HG03025 (cell line): ENCODE measurements around the gene SLC10A4.

Source experiments
- ATAC-seq: cut with Tn5 transposase; IDR thresholded peaks from one replicate; pipeline ENCODE4 v1.9.1; 2021; ENCODE audit warnings: mild to moderate bottlenecking, moderate library complexity; ENCODE audit not compliant: unreplicated experiment, low FRiP score

Gene SLC10A4

DNA sequence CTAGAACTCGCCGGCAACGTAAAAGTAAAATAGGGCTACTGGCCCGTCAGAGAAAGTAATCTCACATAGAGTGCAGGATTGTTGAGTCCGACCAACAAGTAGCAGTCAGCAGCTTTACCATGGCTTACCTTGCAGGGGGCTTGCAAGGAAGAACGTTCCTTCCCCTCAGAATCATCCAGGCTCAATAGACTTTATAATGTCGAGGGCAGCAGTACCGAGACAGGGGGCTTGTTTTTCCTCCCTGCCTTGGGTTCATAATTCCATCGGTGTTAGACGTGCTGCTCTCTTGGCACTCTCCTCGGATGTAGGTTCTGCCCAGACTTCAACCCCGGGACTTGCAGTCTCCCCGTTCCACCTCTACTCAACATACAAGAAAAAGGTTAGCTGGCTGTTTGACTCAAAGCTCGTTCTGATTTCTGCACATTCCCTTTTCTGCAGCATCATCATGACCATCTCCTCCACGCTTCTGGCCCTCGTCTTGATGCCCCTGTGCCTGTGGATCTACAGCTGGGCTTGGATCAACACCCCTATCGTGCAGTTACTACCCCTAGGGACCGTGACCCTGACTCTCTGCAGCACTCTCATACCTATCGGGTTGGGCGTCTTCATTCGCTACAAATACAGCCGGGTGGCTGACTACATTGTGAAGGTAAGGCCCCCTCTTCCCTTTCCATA is 1.5 kb downstream of the SLC10A4 start:
- no peak for ATAC-seq

DNA sequence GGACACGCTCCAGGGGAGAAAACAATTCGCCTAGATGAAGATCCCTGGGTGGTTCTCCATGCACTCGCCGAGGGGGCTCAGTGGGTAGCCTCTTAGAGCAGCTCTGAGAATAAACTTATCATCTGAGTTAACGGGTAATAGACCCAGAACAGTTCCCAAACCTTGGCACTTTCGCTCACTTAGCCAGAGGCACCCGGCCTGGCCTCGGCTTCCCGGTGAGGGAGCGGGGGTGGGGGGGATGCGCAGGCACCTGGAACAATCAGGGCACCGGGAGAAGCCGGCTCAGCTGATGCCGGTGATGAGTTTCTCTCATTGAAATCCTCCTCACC is 6.5 kb downstream of the SLC10A4 start:
- ATAC-seq = no peak

DNA sequence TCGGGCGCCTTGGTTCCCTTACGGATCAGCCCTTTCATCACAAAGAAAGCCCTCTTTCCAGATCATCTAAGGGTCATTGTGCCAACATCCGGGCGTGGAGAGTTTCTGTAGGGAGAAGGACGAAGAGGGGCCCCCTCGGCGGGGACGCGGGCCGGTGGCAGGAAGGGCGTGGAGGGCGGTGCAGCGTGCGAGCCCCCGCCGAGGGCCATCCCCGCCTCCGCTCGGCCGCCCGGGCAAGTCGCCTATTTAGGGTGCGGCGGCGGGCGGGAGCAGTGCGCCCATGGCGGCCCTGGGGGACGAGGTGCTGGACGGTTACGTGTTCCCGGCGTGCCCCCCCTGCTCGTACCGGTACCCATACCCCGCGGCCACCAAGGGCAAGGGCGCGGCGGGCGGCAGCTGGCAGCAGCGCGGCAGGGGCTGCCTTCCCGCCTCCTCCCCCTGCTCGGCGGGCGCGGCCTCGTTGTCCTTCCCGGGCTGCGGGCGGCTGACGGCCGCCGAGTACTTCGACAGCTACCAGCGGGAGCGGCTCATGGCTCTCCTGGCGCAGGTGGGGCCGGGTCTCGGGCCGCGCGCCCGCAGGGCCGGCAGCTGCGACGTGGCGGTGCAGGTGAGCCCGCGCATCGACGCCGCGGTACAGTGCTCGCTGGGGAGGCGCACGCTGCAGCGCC is 7.0 kb downstream of the SLC10A4 start, which contains the start of gene ZAR1:
TSS of gene ZAR1 (plus strand) at position 241 of the 668 bp plus-strand sequence. CDS start at position 281, 40 bp downstream.
- no peak for ATAC-seq

DNA sequence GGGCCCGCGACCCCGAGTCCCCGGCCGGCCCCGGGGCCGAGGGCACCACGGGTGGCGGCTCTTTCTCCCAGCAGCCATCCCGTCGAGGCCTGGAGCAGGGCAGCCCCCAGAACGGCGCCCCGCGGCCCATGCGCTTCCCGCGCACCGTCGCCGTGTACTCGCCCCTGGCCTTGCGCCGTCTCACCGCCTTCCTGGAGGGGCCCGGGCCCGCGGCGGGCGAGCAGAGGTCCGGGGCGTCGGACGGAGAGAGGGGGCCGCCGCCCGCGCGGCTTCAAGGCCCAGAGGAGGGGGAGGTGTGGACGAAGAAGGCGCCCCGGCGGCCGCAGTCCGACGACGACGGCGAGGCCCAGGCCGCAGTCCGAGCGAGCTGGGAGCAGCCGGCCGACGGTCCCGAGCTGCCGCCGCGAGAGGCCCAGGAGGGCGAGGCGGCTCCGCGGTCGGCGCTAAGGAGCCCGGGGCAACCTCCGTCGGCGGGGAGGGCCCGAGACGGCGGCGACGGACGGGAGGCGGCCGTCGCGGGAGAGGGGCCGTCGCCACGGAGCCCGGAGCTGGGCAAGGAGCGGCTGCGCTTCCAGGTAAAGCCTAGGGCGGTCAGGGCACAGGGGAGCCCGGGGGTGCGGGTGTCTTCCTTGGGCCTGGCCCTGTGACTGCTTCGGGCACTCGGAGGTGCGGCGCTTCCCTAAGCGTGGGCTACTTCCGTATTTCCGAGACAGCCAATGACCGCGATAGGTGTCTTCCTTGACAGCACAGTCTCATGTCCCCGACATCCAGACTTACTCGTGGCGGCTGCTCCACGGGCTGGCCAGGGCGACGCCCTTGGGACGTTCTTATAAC is 7.8 kb downstream of the SLC10A4 start:
- no peak for ATAC-seq

DNA sequence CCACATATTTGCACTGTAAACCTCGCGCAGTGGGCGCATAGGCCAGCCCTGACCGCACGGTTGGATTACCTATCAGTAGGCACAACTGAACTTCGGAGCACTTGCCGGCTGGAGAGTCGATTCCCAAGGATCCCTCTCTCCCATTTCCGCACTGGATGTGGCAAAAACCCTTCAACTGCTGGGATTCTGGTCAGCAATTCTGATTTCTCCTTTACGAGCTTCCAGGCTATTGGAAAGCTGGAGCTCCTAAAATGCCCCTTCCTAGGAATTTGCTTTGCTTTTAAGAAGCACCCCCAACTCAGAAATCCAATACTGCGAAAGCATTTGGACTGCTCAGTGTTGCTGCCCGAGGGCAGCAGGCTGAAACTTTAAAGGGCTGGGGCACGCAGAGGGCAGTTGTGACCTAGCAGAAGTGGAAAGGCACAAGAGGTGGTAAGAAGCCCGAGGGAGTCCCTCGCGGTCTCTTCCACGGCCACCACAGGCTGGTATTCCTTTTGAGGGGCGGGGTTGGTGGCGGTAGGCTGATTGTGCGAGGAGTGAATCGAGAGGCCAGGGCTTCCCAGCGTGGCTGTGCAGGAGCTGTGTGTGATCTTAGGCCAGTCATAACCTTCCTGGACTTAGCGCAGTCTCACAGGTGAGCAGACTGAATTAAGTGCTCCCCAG is 8.5 kb downstream of the SLC10A4 start:
- no peak for ATAC-seq

DNA sequence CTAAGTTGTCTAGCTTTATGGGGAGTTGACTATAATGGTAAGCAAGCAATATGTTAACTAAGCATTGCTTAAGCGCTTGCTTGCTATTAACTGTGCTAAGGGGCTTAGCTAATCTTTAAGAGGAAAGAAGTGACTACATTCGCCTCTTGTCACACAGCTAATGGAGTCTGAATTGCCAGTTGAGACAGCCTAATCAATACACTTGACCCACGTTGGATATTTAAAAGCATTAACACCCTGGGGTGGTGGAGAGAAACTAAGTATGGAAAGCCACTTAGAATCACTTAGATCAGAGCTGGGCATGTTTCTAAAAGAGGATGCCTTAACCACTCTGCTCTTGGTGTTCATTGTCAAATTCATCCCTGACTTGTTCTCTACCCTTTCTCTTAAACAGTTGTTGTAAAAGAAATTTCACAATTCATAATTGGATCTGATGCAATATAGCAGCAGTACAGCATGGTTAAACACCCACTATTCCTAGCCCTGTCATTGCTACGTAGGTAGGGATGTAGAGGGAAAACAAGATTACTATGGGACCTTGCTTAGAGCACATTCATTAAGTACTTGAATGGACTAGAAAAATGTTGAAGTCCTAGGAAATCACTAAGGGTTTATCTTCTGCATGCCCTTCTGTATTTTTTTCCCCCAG is 10.4 kb downstream of the SLC10A4 start:
- no peak for ATAC-seq

DNA sequence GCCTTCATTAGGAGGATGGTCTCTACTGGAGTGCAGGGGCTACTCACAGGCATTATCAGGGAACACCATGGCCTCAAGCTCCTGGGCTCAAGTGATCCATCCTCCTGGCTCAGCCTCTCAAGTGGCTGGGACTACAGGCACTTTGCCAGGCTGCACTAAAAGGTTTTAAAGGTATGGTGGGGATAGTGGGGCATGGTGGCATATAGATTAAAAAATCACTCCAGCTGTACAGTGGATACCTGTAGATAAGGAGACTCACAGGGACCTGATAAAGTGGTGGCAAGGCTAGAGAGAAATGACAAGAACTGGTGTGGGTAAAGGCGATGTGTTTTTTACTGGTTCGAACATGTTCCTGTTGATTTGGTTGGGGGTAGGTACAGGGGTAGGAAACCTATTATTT is 12.8 kb downstream of the SLC10A4 start:
- ATAC-seq = no peak

DNA sequence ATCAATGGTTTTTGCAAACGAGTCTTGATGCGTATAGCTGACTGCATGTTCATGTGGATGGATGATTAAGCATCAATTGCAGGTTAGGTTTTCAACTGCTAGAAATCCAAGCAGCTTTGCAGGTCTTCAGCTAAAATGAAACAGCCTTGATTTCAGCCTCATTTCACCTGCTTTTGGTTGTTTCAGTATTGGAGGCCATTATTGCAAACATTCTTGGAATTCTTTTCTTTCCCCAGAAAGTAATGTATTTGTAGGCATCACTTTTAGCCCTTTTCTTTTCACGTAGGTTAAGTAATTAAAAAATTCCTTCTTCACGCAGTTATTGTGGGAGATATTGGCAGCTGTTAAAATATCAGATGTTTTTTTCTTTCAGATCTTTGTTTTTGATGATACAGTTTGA is 15.8 kb downstream of the SLC10A4 start:
- ATAC-seq = no peak

DNA sequence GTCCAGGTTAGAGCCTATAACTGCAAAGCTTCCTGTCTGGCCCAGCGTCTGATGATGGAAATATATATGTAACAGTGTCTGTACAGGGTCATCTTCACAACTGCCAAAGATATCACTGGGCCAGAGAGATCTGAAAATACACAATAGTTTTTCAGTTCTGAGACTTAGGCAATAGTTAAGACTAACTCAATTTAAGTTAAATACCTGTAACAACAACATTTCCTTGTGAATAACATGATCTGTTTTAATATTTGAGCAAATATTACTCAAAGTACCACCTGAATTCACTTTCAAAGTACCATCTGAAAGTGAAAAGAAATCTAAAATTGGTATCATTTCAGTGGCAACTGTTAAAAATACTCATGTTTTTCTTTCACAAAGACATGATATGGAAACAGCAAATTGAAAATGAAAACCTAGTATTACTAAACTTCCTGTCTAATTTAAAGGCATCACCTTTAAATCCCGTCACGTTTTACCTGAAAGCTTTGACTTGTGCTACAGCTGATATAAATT is 16.5 kb downstream of the SLC10A4 start:
- peak; percentile 82 for ATAC-seq

DNA sequence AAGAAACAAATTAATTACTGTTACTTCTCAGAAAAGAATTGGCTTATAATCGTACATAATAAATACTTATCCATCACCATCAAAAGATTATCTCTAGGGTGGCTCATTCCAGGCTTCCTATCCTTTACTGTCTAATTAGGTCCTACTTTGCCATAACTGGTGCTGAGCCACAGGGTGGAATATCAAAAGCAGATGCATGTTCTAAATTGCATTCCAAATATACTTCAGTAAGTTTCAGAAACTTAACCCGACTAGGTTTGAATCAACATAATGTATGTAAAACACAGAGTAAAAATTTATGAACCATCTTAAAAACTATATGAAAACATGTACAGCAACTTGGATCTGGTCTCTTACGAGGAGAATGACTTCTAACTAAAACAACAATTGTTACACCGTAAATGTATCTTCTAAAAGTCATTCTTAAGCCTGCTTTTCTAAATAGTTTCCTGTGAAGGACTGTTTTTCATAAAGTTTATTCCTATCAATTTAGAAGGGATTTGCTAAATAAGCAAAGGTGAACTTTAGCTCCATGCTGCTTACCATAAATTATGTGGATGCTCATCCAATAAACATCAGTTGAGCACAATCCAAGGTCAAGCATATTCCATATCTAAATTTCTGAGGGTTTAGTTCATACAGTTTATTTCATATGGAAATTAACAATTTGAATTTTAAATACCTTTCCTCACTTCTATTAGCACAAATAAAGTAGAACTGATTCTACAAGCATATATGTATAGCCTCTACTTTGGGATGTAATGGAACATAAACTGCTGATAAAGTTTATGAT is 20.3 kb downstream of the SLC10A4 start:
- no peak for ATAC-seq

DNA sequence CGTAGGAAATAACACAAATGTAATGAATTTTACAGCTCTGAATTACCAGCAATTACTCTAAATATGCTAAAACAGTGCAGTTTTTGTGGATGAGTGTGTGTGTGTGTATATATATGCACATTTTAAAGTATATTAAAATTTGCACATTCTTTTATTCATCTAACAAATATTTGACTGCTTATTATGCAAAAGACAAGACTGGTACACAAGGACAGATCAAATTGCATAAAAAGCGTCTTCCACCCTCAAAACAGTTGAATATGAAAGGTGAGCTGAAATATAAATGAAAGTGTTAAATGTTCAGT is 20.8 kb downstream of the SLC10A4 start:
- no peak for ATAC-seq

DNA sequence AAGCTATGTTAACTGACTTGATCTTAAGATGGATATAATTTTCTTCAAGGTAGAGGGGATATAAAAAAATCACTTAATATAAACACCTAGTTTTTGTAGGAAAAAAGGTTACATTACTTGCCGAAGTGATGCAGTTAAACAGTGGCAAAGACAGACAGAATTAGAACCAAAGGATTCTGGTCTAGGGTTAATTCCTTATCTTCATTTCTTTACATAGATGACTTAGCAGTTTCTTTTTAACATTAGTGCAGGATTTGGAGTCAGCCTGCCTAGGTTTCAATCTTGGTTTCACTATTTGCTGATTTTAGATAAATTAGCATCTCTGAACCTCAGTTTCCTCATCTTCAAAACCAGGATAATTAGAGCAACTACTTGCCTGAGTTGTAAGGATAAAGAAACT is 21.2 kb downstream of the SLC10A4 start:
- no peak for ATAC-seq

DNA sequence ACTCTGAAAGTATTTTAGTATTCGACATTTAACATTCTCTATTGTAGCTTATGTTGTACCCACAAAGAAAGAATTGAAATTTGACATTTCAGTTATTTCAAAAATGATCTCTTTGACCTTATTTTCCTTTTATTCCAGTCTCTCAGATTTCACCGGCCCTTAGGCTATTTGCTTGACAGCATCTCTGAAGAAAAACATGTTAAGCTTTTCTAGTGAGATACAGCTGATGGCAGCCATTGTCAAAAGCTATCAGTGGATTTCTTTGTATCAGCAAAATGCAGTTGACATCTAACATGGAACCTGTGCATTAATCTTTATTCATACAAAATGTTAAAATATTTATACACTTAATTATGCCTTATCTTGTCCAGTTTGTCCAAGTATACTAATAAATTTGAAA is 23.6 kb downstream of the SLC10A4 start:
- ATAC-seq = no peak

DNA sequence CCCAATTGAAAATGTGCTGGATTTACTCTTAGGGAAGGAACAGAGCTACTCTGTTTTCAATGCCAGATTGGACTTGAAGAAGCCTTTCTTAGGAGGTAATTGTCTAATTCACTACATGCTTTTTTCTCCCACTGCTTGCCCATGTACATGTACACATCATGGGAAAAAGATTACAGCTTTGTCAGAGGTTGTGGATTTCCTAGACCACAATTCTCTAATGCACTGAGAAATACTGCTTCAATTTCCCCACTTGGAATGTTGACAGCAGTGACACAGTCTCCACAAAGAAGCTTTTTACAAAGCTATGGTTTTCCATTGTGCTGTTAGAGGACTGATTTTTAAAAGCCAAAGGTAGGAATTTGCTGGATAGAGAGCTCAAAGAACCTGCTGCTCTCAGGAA is 26.4 kb downstream of the SLC10A4 start:
- no peak for ATAC-seq

DNA sequence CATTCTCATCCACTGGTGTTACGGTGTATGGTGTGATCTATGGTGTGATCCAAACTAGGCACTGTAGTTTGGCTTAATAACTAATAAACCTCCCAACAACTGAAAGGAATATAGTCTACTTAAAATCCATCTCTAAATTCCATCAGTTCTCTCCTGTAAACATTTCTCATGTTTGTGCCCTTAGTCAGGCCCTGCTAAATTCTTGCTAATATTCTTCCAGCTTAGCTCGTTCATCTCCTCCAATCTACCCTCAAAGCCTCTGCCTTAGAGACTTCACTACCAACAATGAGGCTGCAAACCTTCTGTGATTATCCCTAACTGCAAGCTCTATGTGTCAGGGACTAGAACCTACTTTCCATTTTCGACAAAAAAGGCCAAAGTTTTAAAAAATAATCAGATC is 35.0 kb downstream of the SLC10A4 start:
- no peak for ATAC-seq

DNA sequence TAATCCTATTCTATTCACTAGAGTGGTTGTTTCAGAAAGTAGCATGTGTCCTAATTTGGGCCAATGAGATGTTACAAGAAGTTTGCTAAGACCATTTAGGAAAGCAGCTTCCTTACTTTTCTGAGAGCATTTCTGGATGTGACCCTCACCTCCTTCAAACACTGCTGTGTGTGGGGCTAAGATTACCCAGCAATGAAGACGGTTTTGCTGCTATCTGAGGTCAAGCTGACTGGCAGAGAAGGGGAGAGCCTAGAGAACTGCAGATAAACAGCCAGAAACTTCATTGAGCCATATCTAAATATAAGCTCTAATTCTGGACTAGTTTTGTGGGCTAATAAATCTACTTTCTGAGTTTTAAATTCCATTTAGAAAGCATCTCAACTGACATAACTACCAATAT is 43.3 kb downstream of the SLC10A4 start:
- no peak for ATAC-seq

DNA sequence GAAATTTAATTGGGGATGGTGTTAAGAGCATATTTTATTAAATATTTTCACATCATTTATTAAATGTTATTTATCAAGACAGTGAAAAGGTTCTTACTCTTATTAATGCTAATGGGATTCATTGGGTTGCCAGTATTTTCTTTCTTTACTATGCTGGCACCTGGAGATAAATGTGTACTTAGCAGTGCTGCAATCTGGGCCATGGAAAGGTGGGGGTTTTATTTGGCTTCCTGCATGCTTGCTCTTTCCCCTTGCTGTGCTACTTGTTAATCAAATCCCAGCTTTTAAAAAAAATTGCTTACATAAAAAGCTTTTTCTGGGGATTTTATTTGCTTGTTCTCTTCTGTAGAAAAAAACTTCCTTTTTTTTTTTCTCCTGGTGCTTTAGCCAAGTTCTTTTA is 55.2 kb downstream of the SLC10A4 start:
- no peak for ATAC-seq
